ENCODE results near the gene VTI1B.
A peak's percentile ranks its signal among the peaks of the same experiment; 100 is the strongest.
"Not testable (repeated sequence)": the region's sequence is repeated elsewhere in the genome, so short reads cannot be mapped to it uniquely, and the experiment has no call there.

The VTI1B gene

DNA sequence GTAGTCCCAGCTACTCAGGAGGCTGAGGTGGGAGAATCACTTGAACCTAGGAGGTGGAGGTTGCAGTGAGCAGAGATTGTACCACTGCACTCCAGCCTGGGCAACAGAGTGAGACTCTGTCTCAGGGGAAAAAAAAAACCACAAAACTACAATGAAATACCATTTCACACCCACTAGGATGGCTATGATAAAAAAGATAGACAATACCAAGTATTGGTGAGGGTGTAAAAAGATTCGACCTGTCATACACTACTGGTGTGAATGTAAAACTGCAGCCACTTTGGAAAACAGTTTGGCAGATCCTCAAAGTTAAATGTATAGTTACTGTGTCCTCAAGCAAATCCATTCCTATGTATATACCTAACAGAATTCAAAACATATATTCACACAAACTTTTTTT, 48.3 kb downstream of the VTI1B start:
- not testable (repeated sequence) for DNase-seq

DNA sequence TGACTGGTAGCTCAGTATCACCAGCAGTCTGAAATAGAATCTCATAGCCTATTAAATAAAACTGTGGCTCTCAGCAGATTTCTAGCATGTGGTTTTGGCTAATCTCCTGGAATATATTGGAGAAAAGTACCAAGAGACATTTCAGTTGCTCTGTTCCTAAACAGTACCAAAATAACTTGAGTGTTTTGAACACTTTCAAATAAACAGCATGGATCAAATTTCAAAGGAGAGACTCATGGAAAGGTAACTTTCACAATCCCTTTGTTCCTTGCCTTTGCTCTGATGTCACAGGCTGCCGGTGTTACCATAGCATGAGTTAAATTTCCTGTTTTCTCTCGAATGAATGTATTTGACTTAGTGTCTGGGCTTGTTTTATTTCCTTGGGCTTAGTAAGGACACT, 51.3 kb downstream of the VTI1B start:
- no peak for DNase-seq

DNA sequence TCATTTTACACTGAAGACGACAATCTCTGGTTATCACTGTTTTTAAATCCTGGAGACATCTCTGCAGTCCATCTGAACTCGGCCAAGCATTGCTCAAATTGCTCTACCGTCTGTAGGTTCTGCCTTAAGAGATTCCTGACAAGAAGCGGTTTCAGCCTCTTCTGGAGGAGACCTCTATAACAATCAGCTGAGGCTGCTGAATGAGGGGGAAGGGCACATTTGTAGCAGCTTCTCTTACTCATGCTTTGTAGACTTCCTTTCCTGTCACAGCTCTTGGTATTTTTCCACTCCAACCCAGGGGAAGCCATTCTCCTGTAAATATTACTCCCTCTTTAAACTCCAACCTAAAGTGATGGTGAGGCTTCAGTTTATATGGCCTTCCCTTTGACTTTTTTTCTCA, 51.8 kb downstream of the VTI1B start:
- no peak for DNase-seq

DNA sequence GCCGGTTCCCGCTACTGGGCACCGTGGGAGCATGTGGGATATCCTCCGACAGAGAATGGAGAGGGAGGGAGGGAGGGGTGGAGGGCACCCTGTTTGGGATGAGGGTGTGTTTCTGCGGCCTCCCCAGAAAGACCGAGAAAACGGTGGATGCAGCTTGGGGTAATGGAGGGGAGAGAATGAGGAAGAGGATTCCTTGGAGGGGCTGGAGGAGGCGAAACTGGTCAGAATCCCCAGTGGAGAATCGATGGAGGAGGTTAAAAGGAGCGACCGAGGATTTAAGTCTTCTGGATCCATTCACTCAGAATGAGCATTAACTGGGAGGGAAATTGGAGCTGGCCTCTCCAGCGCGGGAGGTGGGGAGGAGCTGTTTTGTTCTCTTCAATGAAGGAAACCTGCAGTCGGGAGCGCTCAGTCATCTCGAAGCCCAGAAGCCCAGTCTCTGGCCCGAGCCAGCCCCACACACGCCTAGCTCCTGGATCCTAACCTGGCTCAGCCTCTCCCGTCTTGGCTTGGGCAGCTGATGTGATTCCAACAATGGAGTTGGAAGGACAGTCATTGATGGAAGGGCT, 54.1 kb downstream of the VTI1B start:
- DNase-seq: peak; percentile 8

DNA sequence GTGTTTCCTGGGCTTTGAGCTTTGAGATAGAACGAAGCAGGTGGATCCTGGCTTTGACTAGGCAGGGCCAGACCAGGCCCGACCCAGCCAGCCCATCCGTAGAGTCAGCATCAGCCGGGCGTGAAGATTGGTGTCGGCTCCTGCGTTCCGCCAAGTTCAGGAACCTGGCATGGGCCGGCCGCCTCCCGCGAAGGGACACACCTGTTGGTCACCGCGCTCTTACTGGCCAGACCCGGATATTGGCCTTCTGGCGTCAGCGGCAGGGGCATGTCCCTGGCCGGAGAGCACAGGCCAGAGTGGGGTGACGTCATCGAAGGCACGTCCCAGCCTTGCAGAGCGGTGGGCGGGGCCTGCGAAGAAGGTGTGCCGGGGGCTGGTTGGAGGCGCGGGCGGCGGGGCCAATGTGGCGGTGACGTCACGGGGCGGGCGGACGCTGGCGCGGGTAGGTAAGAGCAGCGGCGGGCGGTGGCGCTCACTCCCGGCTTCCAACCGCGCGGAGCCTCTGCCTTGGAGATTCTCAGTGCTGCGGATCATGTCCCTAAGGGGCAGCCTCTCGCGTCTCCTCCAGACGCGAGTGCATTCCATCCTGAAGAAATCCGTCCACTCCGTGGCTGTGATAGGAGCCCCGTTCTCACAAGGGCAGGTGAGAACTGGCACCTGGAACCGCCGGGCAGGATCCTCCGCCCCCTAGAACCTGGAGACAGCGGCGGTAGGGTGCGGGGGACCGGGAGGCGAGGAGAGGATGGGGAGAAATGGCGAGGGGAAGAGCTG, 54.8 kb downstream of the VTI1B start, which contains the start of gene ARG2:
ARG2 (plus strand) TSS at position 475 of the 771 bp plus-strand sequence; CDS start at position 533, 58 bp downstream.
- DNase-seq: peak; percentile 90

DNA sequence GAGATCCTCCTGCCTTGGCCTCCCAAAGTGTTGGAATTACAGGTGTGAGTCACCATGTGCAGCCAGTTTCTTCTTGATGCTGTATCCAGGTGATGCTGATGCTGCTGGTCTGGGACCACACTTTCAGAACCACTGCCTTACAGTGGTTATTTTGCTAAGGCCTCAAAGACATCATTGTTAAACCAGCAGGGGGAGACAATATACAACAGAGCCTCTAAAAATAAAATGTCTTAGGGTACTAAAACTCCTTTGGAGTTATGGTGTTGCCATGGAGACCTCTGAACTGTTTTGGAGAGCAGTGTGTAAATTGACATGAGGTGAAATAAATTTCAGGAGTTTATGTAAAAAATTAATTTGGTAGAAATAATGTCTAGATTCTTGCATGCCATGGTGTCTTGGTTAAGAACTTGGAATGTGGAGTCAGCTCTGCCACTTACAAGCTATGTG, 55.8 kb downstream of the VTI1B start:
- DNase-seq: peak; percentile 36

DNA sequence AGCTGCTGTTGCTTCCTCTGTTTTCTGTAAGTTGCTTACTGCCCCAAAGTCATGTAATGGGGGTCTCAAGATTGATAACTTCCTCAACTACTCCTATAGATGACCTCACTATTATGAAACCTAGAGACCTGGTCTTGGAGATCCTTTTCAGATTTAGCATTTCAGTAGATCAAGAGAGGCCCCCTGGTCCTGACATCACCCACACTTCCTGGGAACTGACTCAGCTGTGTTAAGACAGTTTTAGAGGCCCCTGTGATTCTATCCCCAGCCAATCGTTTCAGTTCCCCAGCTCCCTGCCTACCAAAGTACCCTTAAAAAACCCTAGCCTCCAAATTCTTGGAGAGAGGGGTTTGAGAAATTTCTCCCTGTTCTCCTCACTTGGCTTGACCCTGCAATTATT, 63.9 kb downstream of the VTI1B start:
- no peak for DNase-seq

DNA sequence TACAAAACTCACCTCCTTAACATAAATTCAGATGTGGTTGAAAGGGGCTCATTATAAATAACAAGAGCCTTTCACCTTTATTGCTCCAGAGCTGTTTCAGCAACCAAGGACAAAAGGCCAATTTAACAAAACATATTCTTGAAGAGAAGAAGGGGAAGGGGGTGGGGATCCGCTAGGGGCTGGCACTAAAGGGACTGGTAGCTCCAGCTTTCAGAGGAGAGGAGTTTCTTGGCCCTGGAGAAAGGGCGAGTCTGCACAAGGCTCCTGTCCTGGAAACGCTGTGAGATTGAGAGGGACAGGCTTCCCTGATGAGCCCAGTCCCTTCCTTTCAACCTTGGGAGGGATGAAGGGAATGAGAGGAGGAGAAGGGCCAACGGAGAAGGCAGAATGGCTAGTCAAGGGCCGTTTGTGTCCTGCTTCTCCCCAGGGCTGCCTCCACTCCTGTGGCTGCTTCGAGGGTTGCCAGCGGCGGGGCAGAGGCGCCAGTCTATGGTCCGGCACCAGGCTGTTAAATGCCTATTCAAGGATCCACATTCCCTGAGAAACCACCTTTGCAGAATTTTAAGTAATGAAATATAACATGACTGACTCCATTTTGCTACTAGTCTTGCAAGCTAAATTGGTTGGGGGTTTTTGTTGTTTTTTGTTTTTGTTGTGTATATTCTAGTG, 64.7 kb downstream of the VTI1B start:
- no peak for DNase-seq

DNA sequence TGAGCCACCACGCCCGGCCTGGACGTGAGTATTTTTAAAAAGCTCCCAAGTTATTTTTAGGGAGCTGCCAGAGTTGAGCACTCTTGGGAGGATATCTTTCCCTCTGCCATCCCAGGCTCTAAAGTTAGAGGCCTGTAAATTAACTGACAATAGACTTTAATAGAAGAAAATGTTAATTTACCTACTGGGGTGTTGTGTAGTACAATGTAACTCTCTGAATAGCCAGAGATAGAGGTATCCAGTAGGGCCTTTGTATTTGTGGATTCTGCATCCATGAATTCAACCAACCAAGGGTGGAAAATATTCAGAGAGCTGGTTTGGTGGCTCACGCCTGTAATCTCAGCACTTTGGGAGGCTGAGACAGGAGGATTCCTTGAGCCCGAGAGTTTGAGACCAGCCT, 66.8 kb downstream of the VTI1B start:
- DNase-seq: no peak

DNA sequence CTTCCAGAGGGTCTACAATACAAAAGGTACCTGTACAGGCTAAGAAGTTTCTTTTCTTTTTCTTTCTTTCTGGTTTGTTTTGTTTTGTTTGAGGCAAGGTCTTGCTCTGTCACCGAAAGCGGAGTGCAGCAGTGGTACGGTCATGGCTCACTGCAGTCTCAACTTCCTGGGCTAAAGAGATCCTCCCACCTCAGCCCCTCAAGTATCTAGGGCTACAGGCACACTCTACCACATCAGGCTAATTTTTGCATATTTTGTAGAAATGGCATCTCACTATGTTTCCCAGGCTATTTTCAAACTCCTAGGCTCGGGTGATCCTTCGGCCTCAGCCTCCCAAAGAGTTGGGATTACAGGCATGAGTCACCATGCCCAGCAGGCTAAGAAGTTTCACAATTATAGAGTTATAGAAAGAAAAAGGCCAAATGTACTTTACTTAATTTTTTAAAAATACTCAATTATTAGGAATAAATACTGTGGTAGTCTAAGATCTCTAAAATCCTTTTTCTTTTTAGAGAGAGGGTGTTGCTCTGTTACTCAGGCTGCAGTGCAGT, 71.4 kb downstream of the VTI1B start:
- DNase-seq: no peak

DNA sequence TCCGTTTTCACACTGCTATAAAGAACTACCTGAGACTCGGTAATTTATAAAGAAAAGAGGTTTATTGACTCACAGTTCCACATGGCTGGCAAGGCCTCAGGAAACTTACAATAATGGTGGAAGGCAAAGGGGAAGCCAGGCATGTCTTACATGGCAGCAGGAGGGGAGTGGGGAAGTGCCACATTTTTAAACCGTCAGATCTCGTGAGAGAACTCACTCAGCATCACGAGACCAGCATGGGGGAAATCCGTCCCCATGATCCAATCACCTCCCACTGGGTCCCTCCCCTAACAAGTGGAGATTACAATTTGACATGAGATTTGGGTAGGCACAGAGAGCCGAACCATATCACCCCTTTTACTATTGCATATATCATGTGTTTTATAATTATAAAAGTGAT, 72.4 kb downstream of the VTI1B start:
- DNase-seq: no peak

DNA sequence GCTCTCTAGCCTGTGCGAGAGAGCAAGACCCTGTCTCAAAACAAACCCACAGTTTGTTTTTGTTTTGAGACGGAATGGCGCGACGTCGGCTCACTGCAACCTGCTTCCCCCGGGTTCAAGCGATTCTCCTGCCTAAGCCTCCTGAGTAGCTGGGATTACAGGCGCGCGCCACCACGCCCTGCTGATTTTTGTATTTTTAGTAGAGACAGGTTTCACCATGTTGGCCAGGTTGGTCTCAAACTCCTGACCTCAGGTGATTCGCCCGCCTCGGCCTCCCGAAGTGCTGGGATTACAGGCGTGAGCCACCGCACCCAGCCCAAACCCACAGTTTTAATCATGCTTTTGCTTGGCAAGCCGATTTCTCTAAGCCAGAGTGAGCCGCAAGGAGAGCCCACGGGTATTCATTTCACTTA, 73.9 kb downstream of the VTI1B start:
- DNase-seq: not testable (repeated sequence)

DNA sequence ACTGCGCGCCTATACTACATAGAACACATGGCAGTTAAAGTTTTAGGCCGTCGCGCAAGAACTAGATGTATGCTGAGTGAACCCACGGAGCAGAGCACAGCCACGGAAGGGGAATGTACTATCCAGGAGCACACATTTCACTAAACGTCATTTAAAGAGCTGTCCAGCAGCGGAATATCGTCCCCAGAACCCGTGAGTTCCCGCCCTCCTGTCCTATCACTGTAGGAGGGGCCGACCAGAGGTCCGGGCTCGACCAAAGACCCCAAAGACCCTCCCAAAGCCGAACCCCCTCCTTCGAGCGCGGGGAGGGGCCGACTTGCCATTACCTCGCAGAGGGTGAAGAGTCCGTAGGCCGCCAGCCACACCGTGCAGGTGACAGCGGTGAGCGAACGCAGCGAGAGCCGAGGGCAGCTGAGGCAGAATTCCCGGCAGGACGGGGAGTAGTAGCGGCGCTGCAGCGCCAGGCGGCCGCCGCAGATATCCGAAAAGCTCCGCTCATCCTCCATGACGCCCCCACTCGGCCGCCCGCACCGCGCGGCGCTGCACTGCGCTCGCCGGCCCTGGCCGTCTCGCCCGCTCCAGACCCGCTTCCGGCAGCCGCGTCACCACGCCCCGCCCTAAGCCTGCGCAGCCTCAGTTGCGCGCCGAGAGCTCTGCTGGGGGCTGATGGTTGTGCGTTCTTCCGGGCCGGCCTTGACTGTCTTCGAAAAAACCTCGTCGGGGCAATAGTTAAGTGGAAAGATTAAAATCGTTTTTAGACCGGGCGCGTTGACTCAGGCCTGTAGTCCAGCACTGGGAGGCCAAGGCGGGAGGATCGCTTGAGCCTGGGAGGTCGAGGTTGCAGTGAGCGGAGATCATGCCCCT, 74.5 kb downstream of the VTI1B start, which contains the start of gene PIGH:
PIGH (minus strand) TSS at position 571 of the 864 bp plus-strand sequence; CDS start at position 506, 65 bp downstream.
- DNase-seq: peak; percentile 76
